Cerebellar nuclear complex (tissue), 1 donor: ENCODE measurements around the gene OR3A1.
"Not testable (repeated sequence)": the region's sequence is repeated elsewhere in the genome, so short reads cannot be mapped to it uniquely, and the experiment has no call there.

Source experiments
- DNase-seq, 2 experiments: peaks; one replicate each; lab custom pipeline; 2025; lab: John Stamatoyannopoulos, UW

Gene OR3A1

GRCh38 chr17:3298260-3298659 is at the start of gene OR3A1:
Gene OR3A1 (minus strand): TSS chr17:3298360. CDS start chr17:3292582, 5,778 bp downstream.
- no peak for DNase-seq

GRCh38 chr17:3342782-3343181 is 44.6 kb upstream of the OR3A1 start:
- not testable (repeated sequence) for DNase-seq

GRCh38 chr17:3335876-3336275 is 37.7 kb upstream of the OR3A1 start:
- DNase-seq: no peak

- DNase-seq: no peak
Measured at GRCh38 chr17:3318336-3318735, 20.2 kb upstream of the OR3A1 start.

GRCh38 chr17:3316836-3317235 is 18.7 kb upstream of the OR3A1 start:
- no peak for DNase-seq

- DNase-seq: no peak
Measured at GRCh38 chr17:3308603-3309002, 10.4 kb upstream of the OR3A1 start.

- DNase-seq: no peak
Measured at GRCh38 chr17:3295632-3296031, 2.5 kb downstream of the OR3A1 start.

- DNase-seq: not testable (repeated sequence)
Measured at GRCh38 chr17:3293548-3293947, 4.6 kb downstream of the OR3A1 start.

- no peak for DNase-seq
Measured at GRCh38 chr17:3282901-3283300, 15.3 kb downstream of the OR3A1 start.

GRCh38 chr17:3276126-3276525 is 22.0 kb downstream of the OR3A1 start:
- no peak for DNase-seq

GRCh38 chr17:3271072-3271848 is 26.9 kb downstream of the OR3A1 start:
- no peak for DNase-seq

GRCh38 chr17:3260600-3260999 is 37.6 kb downstream of the OR3A1 start:
- DNase-seq: no peak

- DNase-seq: no peak
Measured at GRCh38 chr17:3260163-3260562, 38.0 kb downstream of the OR3A1 start.

- no peak for DNase-seq
Measured at GRCh38 chr17:3256575-3256974, 41.6 kb downstream of the OR3A1 start.

GRCh38 chr17:3249013-3249412 is 49.1 kb downstream of the OR3A1 start:
- not testable (repeated sequence) for DNase-seq

- not testable (repeated sequence) for DNase-seq
Measured at GRCh38 chr17:3244841-3245240, 53.3 kb downstream of the OR3A1 start.

- not testable (repeated sequence) for DNase-seq
Measured at GRCh38 chr17:3241044-3241443, 57.1 kb downstream of the OR3A1 start.
